ENCODE measurements around the gene RIN3. TPM values are rescaled to one million over a fixed set of nuclear protein-coding genes. Genes with fewer than 3 reads are reported as not detected.
"Not testable (repeated sequence)": the region's sequence is repeated elsewhere in the genome, so short reads cannot be mapped to it uniquely, and the experiment has no call there.

The RIN3 gene
- total RNA-seq, 4 donors from 2014 or later, result 13.5 to 22.2 (median 16.2) TPM

DNA sequence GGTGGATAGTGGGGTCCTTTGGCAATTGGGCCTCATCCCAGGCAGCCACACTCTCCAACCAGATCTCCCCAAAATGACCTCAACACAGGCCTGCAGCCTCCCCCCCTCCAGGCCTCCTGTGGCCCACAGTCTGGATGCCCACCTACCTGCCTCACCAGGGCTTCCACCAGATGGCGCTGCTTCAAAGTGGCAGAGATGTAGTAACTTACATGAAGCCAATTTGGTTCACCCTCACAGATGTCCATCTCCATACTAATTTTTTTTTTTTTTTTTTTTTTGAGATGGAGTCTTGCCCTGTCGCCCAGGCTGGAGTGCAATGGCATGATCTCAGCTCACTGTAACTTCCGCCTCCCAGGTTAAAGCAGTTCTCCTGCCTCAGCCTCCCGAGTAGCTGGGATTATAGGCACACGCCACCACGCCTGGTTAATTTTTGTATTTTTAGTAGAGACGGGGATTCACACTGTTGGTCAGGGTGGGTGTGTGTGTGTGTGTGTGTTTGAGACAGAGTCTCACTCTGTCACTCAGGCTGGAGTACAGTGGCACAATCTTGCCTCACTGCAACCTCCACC lies 201.2 kb downstream of the RIN3 start:
- H3K9me3 ChIP-seq, H3K27me3 ChIP-seq, H3K27ac ChIP-seq, H3K4me3 ChIP-seq, H3K4me1 ChIP-seq: not testable (repeated sequence)
- WGBS, 2 donors (ENCODE audit: low coverage in 1 of 2), result 76 to 79% methylated on average over 5 of the region's 7 CpGs
- peaks cover 0 to 59% of the 10 kb centered on the region in 2 donors for H3K36me3 ChIP-seq
- ATAC-seq, result peak; percentile 57
- TF ChIP-seq, protein P1, sequence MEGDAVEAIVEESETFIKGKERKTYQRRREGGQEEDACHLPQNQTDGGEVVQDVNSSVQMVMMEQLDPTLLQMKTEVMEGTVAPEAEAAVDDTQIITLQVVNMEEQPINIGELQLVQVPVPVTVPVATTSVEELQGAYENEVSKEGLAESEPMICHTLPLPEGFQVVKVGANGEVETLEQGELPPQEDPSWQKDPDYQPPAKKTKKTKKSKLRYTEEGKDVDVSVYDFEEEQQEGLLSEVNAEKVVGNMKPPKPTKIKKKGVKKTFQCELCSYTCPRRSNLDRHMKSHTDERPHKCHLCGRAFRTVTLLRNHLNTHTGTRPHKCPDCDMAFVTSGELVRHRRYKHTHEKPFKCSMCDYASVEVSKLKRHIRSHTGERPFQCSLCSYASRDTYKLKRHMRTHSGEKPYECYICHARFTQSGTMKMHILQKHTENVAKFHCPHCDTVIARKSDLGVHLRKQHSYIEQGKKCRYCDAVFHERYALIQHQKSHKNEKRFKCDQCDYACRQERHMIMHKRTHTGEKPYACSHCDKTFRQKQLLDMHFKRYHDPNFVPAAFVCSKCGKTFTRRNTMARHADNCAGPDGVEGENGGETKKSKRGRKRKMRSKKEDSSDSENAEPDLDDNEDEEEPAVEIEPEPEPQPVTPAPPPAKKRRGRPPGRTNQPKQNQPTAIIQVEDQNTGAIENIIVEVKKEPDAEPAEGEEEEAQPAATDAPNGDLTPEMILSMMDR (IDR thresholded peaks at IDR 0.05), result peak in 3 of 4 experiments; percentile 65 to 73 (median 70)

DNA sequence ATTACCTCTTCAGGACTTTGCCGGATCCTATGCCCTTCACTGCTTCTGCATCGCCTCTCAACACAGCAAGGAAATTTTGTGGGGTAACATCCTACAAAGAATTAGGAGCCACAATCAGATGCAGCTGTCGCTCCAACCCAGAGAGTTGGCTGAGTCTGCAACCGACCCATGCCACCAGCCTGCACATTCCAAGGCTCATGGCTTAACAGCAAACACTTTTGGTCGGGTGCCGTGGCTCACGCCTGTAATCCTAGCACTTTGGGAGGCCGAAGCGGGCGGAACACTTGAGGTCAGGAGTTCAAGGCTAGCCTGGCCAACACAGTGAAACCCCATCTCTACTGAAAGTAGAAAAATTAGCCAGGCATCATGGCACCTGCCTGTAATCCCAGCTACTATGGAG lies 202.6 kb downstream of the RIN3 start:
- Histone ChIP-seq H3K4me1 (peaks cover 0 to 17% (median 8%) of the 10 kb centered on the region in 3 donors), H3K27ac (no peak overlapping the region), H3K9me3 (no peaks in the 10 kb centered on the region), H3K27me3 (no peaks in the 10 kb centered on the region), H3K36me3 (peaks cover 0 to 46% of the 10 kb centered on the region in 2 donors), H3K4me3 (no peak overlapping the region)
- WGBS, 2 donors (ENCODE audit: low coverage in 1 of 2), result 80% methylated on average over 1 of the region's 10 CpGs; no CpG with 5 or more reads in 1 of the 2 donors
- TF ChIP-seq POLR2AphosphoS5 (IDR thresholded peaks at IDR 0.05) (no peak), POLR2A (IDR thresholded peaks at IDR 0.05) (no peak), EP300 (IDR thresholded peaks at IDR 0.05) (no peak)
- TF ChIP-seq, protein P1 (IDR thresholded peaks at IDR 0.05), result no peak
- no peak for ATAC-seq

DNA sequence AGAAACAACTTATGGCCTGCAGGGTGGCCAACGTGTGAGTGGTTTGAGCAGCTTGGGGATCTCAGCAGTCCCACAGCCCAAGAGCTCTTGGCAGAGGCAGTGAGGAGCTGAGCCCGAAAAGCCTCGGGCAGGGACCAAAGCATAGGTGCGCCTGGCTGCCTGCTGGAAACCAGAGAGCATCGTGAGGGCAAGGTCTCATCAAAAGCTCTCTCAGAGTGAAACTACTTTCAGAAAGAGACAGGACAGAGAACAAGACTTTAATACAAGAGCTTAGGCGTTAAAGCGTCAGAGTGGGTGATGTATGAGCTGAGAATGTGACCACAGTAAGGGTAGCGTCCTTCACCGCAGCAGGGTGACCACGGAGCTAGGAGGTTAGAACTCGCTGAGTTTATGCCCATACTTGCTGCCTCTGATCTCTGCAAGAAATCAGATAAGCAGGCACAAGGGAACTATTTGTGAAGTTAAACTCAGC lies 204.0 kb downstream of the RIN3 start:
- TF ChIP-seq POLR2A (IDR thresholded peaks at IDR 0.05) (no peak), EP300 (IDR thresholded peaks at IDR 0.05) (no peak), POLR2AphosphoS5 (IDR thresholded peaks at IDR 0.05) (no peak)
- TF ChIP-seq, protein P1 (IDR thresholded peaks at IDR 0.05), result no peak
- H3K36me3 ChIP-seq, result peaks cover 0 to 31% of the 10 kb centered on the region in 2 donors
- WGBS, 2 donors (ENCODE audit: low coverage in 1 of 2), result 70 to 76% methylated on average over 10 of the region's 11 CpGs
- ATAC-seq, result no peak
- no peaks in the 10 kb centered on the region for H3K27me3 ChIP-seq
- no peak overlapping the region for H3K4me3 ChIP-seq
- H3K4me1 ChIP-seq, result peaks cover 0 to 17% (median 8%) of the 10 kb centered on the region in 3 donors
- H3K9me3 ChIP-seq, result no peaks in the 10 kb centered on the region
- no peak overlapping the region for H3K27ac ChIP-seq

DNA sequence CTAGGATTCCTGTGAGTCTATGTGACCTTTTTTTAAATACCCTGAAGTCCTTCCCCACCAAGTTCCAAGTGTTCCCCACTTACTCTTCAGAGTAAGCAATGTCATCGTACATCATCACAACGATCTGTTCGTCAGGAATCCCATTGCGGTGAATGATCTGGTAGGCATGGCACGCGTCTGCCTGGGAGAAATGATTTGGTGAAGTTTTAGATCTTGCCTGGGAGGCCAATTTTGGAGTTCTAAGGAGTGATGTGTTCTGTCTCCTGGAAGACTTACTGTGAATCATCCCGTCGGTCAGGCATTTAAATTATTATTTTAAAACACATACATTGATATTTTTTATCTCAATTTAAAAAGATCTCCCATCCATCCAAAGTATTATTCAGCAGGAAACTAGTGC lies 205.1 kb downstream of the RIN3 start:
- no peak overlapping the region for H3K4me3 ChIP-seq
- no peaks in the 10 kb centered on the region for H3K9me3 ChIP-seq
- no peaks in the 10 kb centered on the region for H3K27me3 ChIP-seq
- peaks cover 0 to 21% of the 10 kb centered on the region in 2 donors for H3K36me3 ChIP-seq
- 76 to 84% methylated on average over 7 to 8 of the region's 8 CpGs for WGBS, 2 donors (ENCODE audit: low coverage in 1 of 2)
- H3K27ac ChIP-seq, result no peak overlapping the region
- TF ChIP-seq POLR2A (IDR thresholded peaks at IDR 0.05), result no peak
- peaks cover 0 to 17% (median 8%) of the 10 kb centered on the region in 3 donors for H3K4me1 ChIP-seq
- no peak for ATAC-seq

DNA sequence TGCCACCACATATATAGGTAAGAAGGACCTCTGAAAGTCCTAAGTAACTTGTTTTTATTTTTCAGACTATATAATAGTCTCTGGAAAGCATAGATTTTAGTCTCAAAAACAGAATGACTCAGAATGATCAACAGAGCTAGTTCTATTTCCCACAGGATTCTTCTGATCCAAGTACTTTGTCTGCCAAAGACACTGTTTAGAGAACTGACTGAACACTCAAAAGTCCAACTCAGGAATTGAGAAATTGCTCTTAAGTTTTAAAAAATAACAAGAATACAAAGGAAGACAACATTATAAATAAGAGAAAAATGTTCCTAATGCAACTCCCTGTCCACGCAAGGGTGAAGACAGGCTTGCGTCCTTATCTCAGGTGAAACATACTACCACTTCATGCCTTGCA lies 205.8 kb downstream of the RIN3 start:
- 30 to 68% methylated on average over 2 of the region's 2 CpGs for WGBS, 2 donors (ENCODE audit: low coverage in 1 of 2)
- TF ChIP-seq EP300 (IDR thresholded peaks at IDR 0.05) (no peak), POLR2A (IDR thresholded peaks at IDR 0.05) (no peak), POLR2AphosphoS5 (IDR thresholded peaks at IDR 0.05) (no peak)
- TF ChIP-seq, protein P1 (IDR thresholded peaks at IDR 0.05), result no peak
- H3K36me3 ChIP-seq, result peaks cover 0 to 13% of the 10 kb centered on the region in 2 donors
- ATAC-seq, result peak; percentile 53
- peaks cover 0 to 17% (median 8%) of the 10 kb centered on the region in 3 donors for H3K4me1 ChIP-seq
- H3K27ac ChIP-seq, result peak overlapping the region in 3 of 4 donors; percentile 49 to 64 (median 49)
- no peaks in the 10 kb centered on the region for H3K27me3 ChIP-seq
- H3K4me3 ChIP-seq, result no peak overlapping the region
- H3K9me3 ChIP-seq, result no peaks in the 10 kb centered on the region

All from gastroesophageal sphincter (tissue), 4 donors.